Stimulated activated effector memory CD8-positive, alpha-beta T cell treated with anti-CD3 and anti-CD28 coated beads, Interleukin-12 subunit alpha, Interleukin-12 subunit beta, amount 100 ng/mL, for 72 hours (primary cell): Measurements from ENCODE around the gene MICAL3.
A peak's percentile ranks its signal among the peaks of the same experiment; 100 is the strongest.
"Not testable (repeated sequence)": the region's sequence is repeated elsewhere in the genome, so short reads cannot be mapped to it uniquely, and the experiment has no call there.

Experiments
- ATAC-seq: fragments of 150-1000 bp; cut with Tn5 transposase; 2 replicates; pipeline ENCODE4 v1.10.0; 2021
- DNase-seq, 2 donors: peaks; one replicate each; pipeline ENCODE4 v3.0.0; 2021 to 2022; ENCODE audit warnings: low spot score in 2 of 2
- H3K27ac Mint-ChIP-seq: one replicate; pipeline ENCODE4 v1.8.0; 2022; ENCODE audit warnings: mild to moderate bottlenecking, mixed read lengths
- H3K36me3 Mint-ChIP-seq: one replicate; pipeline ENCODE4 v1.8.0; 2022; ENCODE audit warnings: mild to moderate bottlenecking, mixed read lengths
- H3K4me1 Mint-ChIP-seq: one replicate; pipeline ENCODE4 v1.8.0; 2022; ENCODE audit warnings: mixed read lengths
- H3K4me3 Mint-ChIP-seq: one replicate; pipeline ENCODE4 v1.8.0; 2022; ENCODE audit warnings: mild to moderate bottlenecking, mixed read lengths
- H3K9me3 Mint-ChIP-seq: one replicate; pipeline ENCODE4 v1.8.0; 2022; ENCODE audit warnings: mixed read lengths

The MICAL3 gene

DNA sequence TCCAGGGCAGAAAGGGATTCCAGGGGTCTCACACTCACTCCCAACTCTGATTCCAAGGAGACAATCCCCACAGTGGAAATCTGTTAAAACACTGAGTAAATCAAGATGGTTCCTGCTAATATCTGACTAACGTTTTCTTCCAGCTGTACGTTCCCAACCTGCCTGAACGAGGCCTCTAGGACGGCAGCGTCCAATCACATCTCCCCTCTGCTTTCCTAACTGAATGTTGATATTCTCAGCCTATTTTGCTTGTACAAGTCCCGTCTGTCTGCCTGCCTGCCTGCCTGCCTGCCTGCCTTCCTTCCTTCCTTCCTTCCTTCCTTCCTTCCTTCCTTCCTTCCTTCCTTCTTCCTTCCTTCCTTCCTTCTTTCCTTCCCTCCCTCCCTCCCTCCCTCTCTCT, 39.4 kb upstream of the MICAL3 start:
- not testable (repeated sequence) for H3K36me3 Mint-ChIP-seq, H3K9me3 Mint-ChIP-seq, DNase-seq, H3K27ac Mint-ChIP-seq, H3K4me3 Mint-ChIP-seq, ATAC-seq
- peaks cover 12% of the 10 kb centered on the region for H3K4me1 Mint-ChIP-seq

DNA sequence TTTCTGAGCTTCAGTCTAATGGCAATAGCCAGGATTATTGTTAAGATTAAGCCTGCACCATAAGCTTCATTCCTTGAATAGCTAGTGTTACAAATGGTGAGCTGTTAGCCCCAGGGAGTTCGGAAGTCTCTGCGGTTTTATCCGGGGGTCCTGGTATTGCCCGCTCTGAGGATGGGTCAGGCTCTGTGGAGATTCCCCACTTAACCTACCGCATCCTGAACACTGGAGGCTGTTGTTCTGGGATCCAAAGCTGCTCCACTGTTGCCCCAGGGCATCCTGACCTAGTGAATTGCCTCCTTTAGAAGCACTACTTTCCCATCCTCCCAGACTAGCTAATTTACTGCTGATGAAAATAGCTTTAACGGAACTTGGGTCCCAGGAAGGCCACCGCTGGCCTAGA, 38.9 kb upstream of the MICAL3 start:
- H3K4me3 Mint-ChIP-seq: no peak overlapping the region
- ATAC-seq (no peak), DNase-seq (no peak)
- peaks cover 12% of the 10 kb centered on the region for H3K4me1 Mint-ChIP-seq
- H3K27ac Mint-ChIP-seq: no peak overlapping the region
- H3K9me3 Mint-ChIP-seq: no peaks in the 10 kb centered on the region
- H3K36me3 Mint-ChIP-seq: no peaks in the 10 kb centered on the region

- no peak overlapping the region for H3K27ac Mint-ChIP-seq
- H3K9me3 Mint-ChIP-seq: no peaks in the 10 kb centered on the region
- no peak overlapping the region for H3K4me3 Mint-ChIP-seq
- DNase-seq (no peak), ATAC-seq (no peak)
- peaks cover 17% of the 10 kb centered on the region for H3K4me1 Mint-ChIP-seq
- H3K36me3 Mint-ChIP-seq: no peaks in the 10 kb centered on the region
Measured at GRCh38 chr22:18062421-18062820, 38.1 kb upstream of the MICAL3 start.

DNA sequence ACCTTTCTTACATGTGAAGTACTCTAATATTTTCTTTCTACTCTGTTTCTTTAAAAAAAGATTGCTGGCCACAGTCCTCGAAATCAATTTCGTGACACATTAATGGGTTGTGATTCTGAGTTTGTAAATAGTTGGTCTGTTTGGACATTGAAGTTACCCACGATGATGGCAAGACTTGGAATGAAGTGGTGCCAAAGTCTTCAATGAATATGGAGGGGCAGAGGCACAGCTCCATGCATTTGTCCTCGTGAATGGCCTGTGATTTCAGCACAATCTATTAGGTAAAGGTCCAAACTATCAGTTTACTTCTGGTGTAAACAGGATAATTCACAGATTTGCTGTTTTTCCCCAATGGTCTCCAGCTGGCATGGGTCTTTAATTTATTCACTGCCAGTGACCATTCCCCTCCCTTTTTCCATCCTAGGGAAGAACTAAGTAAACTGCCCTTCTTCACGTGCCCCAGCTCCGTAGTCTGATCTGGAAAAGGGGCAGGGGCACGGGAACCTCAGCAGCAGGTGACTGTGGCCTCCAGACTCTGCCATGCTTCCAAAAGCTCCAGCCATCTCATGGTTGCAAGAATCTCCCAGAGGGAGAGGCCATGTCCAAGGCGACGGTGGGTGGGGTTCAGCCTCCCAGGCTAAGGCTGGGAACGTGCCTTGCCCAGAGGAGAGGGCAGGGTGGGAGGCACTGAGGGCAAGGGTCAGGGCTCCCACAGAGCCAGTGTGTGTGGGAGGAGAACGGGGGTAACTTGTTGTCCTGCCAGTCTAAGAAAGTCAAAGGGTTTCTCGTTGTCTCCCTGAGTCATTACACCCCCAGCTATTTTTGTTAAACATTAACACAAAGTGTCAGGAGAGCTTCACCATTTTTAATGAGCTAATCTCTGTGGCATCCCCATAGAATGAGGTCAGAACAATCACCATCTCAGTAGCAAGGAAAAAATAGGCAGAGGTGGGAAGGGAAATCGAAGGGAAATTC, 36.6 kb upstream of the MICAL3 start:
- no peaks in the 10 kb centered on the region for H3K36me3 Mint-ChIP-seq
- no peak overlapping the region for H3K27ac Mint-ChIP-seq
- peaks cover 21% of the 10 kb centered on the region for H3K4me1 Mint-ChIP-seq
- ATAC-seq (no peak), DNase-seq (no peak)
- H3K9me3 Mint-ChIP-seq: no peaks in the 10 kb centered on the region
- no peak overlapping the region for H3K4me3 Mint-ChIP-seq

DNA sequence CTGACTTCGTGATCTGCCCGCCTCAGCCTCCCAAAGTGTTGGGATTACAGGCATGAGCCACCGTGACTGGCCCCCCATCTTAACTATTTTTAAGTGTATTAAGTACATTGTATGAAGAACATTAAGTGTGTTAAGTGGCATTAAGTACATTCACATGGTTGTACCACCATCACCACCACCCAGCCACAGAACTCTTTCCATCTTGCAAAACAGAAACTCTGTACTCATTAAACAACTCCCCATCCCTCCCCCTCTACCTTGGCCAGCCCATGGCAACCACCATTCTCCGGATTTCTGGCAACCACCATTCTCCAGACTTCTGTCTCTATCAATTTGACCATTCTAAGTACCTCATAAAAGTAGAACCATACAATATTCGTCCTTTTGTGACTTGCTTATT, 35.6 kb upstream of the MICAL3 start:
- H3K4me1 Mint-ChIP-seq: peaks cover 21% of the 10 kb centered on the region
- ATAC-seq (peak; percentile 57), DNase-seq (no peak)
- no peaks in the 10 kb centered on the region for H3K9me3 Mint-ChIP-seq
- no peaks in the 10 kb centered on the region for H3K36me3 Mint-ChIP-seq
- no peak overlapping the region for H3K4me3 Mint-ChIP-seq
- H3K27ac Mint-ChIP-seq: no peak overlapping the region

DNA sequence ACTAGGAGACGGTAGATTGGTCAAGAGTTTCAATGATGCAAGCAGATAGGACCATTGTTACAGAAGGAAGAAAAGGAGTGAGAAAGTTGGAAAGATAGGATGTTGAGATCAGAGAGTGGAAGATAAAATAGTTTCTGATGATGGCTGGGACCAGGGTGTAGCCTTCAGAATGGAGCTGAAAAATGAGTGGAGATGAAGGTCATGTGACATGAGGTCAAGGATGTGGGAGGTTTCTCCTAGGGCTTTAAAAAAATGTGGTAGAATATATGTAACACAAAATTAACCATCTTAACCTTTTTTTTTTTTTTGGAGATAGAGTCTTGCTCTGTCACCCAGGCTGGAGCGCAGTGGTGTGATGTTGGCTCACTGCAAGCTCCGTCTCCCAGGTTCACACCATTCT, 35.1 kb upstream of the MICAL3 start:
- no peak overlapping the region for H3K4me3 Mint-ChIP-seq
- DNase-seq (no peak), ATAC-seq (no peak)
- H3K4me1 Mint-ChIP-seq: peaks cover 21% of the 10 kb centered on the region
- no peaks in the 10 kb centered on the region for H3K36me3 Mint-ChIP-seq
- H3K9me3 Mint-ChIP-seq: no peaks in the 10 kb centered on the region
- no peak overlapping the region for H3K27ac Mint-ChIP-seq

DNA sequence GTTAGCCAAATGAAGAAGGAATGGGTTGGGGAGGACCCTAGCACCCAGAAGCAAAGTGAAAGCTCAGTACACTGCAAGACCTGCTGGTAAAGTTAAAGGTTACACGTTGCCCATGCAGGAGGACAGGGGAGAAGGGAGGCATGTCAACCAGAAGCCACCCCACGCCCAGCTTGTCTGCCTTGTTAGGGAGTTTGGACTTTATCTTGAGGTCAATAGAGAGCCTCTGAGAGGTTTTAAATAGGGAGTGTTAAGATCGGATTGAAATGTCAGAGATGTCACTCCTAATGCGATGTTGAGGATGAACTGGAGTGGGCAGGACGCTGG, 34.7 kb upstream of the MICAL3 start:
- Mint-ChIP-seq H3K36me3 (no peaks in the 10 kb centered on the region), H3K9me3 (no peaks in the 10 kb centered on the region), H3K4me1 (peaks cover 21% of the 10 kb centered on the region), H3K27ac (no peak overlapping the region), H3K4me3 (no peak overlapping the region)
- ATAC-seq (no peak), DNase-seq (no peak)

- H3K4me1 Mint-ChIP-seq: peaks cover 21% of the 10 kb centered on the region
- no peaks in the 10 kb centered on the region for H3K9me3 Mint-ChIP-seq
- ATAC-seq (no peak), DNase-seq (no peak)
- H3K27ac Mint-ChIP-seq: no peak overlapping the region
- no peak overlapping the region for H3K4me3 Mint-ChIP-seq
- no peaks in the 10 kb centered on the region for H3K36me3 Mint-ChIP-seq
Measured at GRCh38 chr22:18058371-18059093, 34.2 kb upstream of the MICAL3 start.

DNA sequence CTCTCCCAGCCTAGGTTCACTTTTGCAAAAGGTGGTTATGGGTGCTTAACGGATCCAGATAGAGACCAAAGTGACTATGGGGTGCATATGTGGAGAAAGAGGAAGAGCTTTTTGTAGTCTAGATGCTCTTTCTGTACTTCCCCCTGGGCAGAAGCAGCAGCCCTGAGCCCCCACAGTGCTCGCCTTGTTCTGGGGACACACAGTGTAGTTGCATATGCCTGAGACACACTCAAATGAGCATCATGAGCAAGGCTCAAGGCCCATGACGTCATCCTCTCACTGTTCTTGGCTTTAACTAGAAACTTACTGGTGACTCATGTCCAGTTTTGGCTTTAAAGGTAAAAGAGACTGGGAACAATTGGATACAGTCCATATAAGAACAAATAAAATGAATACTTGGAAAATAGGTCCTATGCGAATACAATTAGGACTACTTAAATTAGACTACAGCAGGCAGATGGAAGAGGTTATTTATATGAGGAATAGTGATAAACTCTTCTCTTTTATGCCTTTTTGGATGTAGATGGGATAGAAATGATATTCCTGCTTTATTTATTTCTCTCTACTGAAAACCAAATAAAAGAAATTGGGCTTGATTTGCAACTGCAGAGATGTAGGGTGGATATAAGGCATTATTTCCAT, 33.3 kb upstream of the MICAL3 start:
- H3K4me1 Mint-ChIP-seq: peaks cover 21% of the 10 kb centered on the region
- no peak overlapping the region for H3K27ac Mint-ChIP-seq
- H3K9me3 Mint-ChIP-seq: no peaks in the 10 kb centered on the region
- DNase-seq (no peak), ATAC-seq (peak; percentile 74)
- no peak overlapping the region for H3K4me3 Mint-ChIP-seq
- H3K36me3 Mint-ChIP-seq: no peaks in the 10 kb centered on the region

DNA sequence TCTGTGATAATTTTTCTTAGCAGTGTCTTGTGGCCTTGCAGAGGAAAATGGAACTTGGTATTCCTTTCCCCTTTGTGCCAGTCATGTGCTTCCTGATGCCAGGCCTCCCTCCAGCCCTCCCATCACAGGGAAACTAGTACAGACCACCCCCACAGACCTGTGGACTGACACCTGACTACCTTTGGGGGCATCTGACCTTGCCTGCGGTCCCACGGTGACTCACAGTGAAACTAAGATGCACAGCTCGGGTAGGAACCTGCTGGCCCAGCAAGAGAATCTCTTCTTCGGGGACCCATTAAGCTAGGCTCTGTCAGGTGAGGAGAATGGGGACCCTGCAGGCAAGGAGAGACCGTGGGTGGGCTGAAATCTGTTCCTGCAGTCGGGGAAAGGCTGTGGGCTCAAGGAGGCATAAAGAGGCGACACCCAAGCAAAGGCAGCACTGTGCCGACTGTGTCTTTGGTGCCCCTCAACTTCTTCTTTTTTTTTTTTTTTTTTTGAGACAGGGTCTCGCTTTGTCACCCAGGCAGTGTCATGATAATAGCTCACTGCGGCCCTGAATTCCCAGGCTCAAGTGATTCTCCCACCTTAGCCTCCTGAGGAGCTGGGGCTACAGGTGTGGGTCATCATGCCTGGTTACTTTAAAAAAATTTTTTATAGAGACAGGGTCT, 32.6 kb upstream of the MICAL3 start:
- Mint-ChIP-seq H3K36me3 (no peaks in the 10 kb centered on the region), H3K4me3 (no peak overlapping the region), H3K4me1 (peaks cover 21% of the 10 kb centered on the region), H3K27ac (peak overlapping the region; percentile 40), H3K9me3 (no peaks in the 10 kb centered on the region)
- ATAC-seq (peak; percentile 68), DNase-seq (no peak)

DNA sequence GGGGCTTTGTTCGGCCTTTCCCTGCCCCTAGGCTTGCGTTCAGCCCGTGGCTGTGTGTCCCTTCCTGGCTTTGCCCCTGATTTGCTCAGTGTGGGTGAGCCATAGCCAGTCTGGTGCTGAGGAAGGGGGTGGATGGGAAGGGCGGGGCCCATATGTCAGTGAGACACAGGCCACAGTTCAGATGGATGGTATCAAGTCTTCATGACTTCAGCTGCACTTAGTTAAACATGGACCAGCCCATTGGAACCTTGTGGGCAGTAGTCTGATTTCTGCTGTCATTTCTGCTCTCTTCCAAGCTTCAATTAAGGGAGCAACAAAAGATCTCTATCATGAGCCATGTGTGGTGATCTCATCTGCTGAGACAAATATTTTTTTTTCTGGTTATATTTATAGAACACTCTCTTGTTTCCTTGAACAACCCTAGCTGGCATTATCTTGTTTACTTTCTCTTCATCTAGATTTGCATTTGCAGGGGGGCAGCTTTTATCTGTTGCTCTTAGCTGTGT, 31.9 kb upstream of the MICAL3 start:
- H3K4me1 Mint-ChIP-seq: peaks cover 21% of the 10 kb centered on the region
- H3K36me3 Mint-ChIP-seq: no peaks in the 10 kb centered on the region
- peak overlapping the region; percentile 40 for H3K27ac Mint-ChIP-seq
- no peaks in the 10 kb centered on the region for H3K9me3 Mint-ChIP-seq
- no peak overlapping the region for H3K4me3 Mint-ChIP-seq
- ATAC-seq: peak; percentile 37
- DNase-seq: no peak

- Mint-ChIP-seq H3K4me3 (no peak overlapping the region), H3K36me3 (no peaks in the 10 kb centered on the region), H3K27ac (no peak overlapping the region), H3K4me1 (peaks cover 21% of the 10 kb centered on the region), H3K9me3 (no peaks in the 10 kb centered on the region)
- DNase-seq (no peak), ATAC-seq (no peak)
Measured at GRCh38 chr22:18055619-18056160, 31.3 kb upstream of the MICAL3 start.

- not testable (repeated sequence) for ATAC-seq, H3K36me3 Mint-ChIP-seq, H3K9me3 Mint-ChIP-seq, H3K4me3 Mint-ChIP-seq, H3K27ac Mint-ChIP-seq, DNase-seq
- peaks cover 15% of the 10 kb centered on the region for H3K4me1 Mint-ChIP-seq
Measured at GRCh38 chr22:18053216-18053946, 29.0 kb upstream of the MICAL3 start.

DNA sequence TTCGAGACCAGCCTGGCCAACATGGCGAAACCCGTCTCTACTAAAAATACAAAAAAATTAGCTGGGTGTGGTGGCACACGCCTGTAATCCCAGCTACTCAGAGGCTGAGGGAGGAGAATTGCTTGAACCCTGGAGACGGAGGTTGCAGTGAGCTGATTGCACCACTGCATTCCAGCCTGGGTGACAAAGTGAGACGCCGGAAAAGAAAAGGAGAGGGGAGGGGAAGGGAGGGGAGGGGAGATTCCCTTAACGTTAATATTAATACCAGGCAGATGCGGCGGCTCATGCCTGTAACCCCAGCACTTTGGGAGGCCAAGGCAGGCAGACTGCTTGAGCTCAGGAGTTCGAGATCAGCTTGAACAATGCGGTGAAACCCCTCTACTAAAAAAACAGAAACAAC, 26.8 kb upstream of the MICAL3 start:
- H3K36me3 Mint-ChIP-seq, H3K9me3 Mint-ChIP-seq, H3K4me3 Mint-ChIP-seq, H3K4me1 Mint-ChIP-seq, ATAC-seq, H3K27ac Mint-ChIP-seq, DNase-seq: not testable (repeated sequence)
